HG03432 (cell line): ENCODE measurements around the gene IL2RA.
"Not testable (repeated sequence)": the region's sequence is repeated elsewhere in the genome, so short reads cannot be mapped to it uniquely, and the experiment has no call there.

Source experiments
- ATAC-seq: cut with Tn5 transposase; IDR thresholded peaks from one replicate; pipeline ENCODE4 v1.9.1; 2021; ENCODE audit warnings: mild to moderate bottlenecking, moderate library complexity; ENCODE audit not compliant: unreplicated experiment

IL2RA gene

GRCh38 chr10:6018422-6018821, 43.7 kb downstream of the IL2RA start:
- ATAC-seq, result no peak

GRCh38 chr10:6017781-6018354, 44.3 kb downstream of the IL2RA start:
- no peak for ATAC-seq

DNA sequence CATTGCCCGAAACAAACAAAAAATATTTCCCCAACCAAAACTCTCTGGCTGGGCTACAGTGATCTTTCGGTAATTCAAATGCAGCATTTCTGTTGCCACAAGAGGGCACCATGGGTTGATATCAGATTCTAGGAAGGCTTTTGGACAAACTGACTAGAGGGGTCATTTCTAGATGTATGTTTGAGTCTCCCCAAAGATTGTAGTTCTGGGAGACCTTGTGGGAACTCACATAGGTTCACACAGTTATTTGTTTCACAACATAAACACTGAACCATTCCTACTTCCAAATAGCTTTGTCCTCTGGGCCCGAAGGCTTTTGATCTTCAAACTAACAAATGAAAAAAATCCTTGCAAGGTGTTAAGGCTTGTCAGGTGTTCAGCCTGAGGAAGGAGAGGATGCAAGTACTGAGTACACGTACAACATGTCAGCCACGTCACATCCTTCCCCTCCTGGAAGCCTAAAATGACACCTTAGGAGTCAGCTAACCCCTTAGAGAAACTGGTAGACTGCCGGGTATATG, 47.9 kb downstream of the IL2RA start:
- peak; percentile 63 for ATAC-seq

- no peak for ATAC-seq
These were observed 48.6 kb downstream of the IL2RA start for GRCh38 chr10:6013413-6014192.

DNA sequence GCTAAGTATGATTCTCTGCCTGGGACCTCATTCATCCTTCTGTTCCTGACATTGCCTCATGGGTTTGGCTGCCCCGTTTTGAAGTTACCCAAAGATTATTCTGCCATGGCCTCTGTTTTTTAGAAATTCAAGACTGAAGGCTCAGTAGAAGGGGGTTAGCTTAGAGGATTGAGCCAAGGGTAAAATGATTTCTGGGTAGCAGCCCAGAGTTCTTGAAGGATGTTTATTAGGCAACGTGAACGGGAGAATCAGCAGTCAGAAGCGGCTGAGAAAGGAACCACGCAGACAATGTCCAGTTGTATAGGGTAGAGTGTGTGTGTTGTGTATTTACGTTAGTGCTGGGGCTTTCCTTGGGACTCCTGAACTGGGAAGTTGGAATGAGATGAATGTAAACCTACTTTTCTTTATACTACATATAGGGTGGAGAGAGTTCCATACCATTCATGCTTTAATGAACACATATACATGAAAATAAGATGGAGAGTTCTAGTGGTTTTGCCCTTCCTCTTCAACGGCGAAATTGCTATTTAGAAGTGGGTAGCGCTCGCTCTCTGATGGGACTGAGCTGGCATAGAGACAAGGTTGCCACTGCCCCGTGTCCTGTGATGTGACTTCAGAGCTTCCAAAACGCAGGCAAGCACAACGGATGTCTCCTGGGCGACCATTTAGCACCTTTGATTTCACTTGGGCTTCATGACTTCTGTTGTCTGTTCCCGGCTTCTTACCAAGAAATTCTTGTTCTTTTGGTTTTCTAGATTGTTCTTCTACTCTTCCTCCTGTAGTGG, 49.9 kb downstream of the IL2RA start:
- no peak for ATAC-seq

- no peak for ATAC-seq
These were observed 50.6 kb downstream of the IL2RA start for GRCh38 chr10:6011558-6011957.

GRCh38 chr10:6010569-6010968, 51.6 kb downstream of the IL2RA start:
- no peak for ATAC-seq

- no peak for ATAC-seq
These were observed 52.2 kb downstream of the IL2RA start for GRCh38 chr10:6009961-6010360.

GRCh38 chr10:6009150-6009549, 53.0 kb downstream of the IL2RA start:
- no peak for ATAC-seq

DNA sequence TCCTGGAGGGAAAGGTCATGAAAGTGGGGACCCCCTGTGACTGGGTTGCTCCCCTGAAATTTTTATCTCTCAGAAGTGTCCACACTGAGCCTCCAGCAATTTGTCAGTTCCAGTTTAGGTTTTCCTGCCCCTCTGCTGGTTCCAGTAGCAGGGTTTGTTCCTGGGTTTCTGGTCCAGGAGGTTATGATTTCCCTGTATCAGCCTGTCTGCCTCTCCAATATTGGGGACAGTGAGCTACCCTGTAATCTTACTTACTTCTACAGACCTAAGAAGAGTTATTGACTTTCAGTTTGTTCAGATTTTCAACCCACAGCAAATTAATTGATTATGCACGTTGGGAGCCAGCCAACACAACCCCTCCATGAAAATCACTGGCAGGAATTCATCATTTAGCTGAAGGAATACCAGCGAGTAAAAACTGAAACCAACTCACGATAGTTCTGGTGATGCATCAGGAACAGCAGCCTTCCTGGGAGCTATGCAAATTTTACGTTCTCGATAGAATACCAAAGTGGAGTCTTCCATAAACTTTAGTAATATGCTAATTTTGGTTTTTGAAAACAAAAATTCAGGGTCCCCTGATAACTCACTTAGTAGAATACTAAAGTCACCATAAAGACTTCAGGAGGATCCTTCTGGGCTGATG, 53.5 kb downstream of the IL2RA start:
- ATAC-seq, result no peak

- no peak for ATAC-seq
These were observed 55.2 kb downstream of the IL2RA start for GRCh38 chr10:6006991-6007390.

DNA sequence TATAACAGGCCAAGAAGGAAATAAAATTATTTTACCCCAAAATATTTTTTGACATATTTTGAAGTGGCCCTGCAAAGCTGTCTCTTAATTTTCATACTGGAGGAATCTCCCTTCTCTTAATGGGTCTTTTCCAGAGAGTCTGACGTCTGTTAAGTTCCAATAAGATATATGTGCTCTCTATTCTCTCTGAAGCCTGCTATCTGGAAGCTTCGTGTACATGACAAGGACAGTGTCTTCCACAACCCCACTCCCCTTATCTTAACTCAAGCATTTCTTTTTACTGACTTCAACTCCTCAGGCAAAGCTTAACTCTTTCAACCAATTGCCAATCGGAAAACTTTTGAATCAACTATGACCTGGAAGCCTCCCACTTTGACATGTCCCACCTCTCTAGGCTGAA, 55.6 kb downstream of the IL2RA start:
- no peak for ATAC-seq

DNA sequence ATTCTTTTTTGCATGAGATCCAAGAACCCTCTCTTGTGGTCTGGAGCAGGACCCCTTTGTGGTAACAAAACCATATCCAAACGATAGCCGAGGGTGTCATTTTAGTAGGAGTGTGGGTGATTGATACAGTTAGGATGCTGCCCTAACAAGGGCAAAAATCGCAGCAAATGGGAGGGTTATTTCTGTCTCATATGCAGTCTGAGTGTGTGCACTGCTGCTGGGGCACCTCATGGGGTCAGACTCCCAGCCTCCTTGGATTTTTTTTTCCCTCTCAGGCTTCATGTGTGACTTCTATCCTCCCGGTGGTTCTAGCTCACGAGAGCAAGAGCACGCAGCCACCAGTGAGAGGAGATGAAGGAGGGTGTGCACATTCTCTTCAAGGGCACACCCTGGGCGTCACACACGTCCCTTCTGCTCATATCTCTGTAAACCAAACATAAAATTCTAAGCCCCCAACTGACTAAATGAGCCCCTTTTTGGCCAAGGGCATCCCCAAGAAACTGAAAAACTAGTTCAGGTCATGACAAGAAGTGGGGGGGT, 56.2 kb downstream of the IL2RA start:
- no peak for ATAC-seq

DNA sequence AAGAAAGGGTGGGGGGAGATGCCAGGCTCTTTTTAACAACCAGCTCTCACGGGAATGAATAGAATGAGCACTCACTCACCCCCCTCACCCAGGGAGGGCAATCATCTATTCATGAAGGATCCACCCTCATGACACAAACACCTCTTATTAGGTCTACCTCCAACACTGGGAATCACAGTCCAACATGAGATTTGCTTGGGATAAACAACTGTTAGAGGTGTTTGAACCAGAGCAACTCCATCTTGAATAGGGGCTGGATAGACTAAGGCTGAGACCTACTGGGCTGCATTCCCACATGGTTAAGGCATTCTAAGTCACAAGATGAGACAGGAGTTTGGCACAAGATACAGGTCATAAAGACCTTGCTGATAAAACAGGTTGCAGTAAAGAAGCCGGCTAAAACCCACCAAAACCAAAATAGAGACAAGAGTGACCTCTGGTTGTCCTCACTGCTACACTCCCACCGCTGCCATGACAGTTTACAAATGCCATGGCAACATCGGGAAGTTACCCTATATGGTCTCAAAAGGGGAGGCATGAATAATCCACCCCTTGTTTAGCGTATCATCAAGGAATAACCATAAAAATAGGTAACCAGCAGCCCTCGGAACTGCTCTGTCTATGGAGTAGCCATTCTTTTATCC, 56.9 kb downstream of the IL2RA start:
- ATAC-seq, result not testable (repeated sequence)

- ATAC-seq, result peak; percentile 65
These were observed 59.2 kb downstream of the IL2RA start for GRCh38 chr10:6002809-6003510.

GRCh38 chr10:5999440-6000165, 62.6 kb downstream of the IL2RA start:
- no peak for ATAC-seq

DNA sequence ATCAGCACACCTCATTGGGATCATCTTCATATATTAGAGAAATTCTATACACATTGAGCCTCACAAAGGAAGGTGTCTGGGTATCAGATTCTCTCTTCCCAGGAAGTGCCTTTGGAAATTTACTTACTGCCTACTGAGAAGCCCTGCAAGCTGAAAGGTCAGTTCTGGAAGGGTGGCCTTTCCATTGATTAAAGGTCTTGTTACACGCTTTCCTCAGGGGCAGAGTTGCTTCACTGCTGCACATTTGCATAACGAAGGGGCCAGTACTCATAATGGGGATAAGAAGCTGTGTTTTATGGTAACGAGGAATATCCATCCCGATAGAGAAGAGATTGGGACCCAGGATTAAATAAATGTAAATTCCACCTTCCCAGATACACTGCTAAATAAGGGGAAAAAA, 65.5 kb downstream of the IL2RA start:
- no peak for ATAC-seq

DNA sequence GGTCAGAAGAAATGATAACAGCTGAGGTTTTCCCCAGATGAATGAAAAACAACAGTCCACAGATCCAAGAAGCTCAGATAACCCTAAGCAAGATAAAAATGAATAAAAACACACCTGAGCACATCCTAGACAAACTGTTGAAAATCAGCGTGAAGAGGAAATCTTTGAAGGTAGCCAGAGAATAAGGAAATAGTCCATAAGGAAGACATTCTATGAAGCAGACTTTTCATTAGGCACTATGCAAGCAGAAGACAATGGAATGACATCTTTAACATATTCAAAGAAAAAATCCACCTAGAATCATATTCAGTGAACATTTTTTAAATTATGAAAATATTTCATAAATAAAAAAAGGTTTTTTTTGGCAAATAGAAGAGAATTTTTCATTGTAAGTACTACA, 69.8 kb downstream of the IL2RA start:
- no peak for ATAC-seq

DNA sequence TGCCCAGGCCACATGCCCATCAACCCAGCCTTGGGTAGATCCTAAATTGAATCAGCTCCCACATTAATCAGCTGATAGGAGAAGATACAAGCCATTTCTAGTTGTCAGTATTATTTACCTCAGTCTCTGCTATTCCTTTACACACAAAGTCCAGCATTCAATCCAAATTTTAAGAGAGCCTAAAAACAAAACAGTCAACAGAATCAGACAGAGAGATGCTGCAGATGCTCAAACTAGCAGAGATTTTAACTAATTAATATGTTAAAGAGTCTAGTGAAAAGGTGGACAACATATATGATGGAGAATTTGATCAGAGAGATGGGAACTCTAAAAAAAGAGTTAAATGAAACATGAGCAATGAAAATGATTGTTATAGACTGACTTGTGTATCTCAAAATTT, 70.5 kb downstream of the IL2RA start:
- no peak for ATAC-seq
